ENCODE measurements around the gene CACNA1B.

DNA sequence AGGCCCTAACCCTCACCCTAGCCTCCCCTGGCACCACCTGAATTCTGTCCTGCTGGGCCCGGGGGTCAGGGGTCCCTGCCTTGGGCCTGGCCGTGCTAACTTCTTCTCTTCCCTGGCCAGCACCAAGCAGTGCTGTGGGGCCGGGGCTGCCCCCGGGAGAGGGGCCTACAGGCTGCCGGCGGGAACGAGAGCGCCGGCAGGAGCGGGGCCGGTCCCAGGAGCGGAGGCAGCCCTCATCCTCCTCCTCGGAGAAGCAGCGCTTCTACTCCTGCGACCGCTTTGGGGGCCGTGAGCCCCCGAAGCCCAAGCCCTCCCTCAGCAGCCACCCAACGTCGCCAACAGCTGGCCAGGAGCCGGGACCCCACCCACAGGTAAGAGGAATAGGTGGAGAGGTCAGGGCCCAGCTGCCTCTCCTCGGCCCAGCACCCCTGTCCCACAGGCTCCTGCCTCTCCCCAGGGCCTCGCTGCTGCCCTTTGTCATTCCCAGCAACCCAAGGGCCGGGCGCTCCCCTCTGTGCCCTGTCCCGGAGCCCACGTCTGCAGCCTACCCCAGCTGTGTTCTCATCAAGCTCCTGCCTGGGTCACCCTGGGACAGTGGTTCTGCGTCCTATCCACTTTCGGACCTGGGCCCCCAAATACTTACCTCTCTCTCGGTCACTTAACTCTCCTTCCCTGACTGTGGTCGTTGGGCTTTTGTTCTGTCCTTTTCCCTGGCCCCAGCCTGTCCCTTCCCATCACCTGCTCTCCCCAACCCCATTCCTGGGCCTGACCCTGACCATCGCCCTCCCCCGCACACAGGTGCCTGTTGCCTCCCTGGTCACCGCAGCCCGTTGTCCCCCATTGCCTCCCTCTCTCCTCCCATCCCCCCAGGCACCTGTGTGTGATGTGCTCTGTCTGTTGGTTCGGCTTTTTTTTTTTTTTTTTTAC lies 243.2 kb downstream of the CACNA1B start:
- TF ChIP-seq POLR2A (IDR thresholded peaks at IDR 0.05) (no peak), POLR2AphosphoS5 (IDR thresholded peaks at IDR 0.05) (no peak)
- TF ChIP-seq, protein P1, sequence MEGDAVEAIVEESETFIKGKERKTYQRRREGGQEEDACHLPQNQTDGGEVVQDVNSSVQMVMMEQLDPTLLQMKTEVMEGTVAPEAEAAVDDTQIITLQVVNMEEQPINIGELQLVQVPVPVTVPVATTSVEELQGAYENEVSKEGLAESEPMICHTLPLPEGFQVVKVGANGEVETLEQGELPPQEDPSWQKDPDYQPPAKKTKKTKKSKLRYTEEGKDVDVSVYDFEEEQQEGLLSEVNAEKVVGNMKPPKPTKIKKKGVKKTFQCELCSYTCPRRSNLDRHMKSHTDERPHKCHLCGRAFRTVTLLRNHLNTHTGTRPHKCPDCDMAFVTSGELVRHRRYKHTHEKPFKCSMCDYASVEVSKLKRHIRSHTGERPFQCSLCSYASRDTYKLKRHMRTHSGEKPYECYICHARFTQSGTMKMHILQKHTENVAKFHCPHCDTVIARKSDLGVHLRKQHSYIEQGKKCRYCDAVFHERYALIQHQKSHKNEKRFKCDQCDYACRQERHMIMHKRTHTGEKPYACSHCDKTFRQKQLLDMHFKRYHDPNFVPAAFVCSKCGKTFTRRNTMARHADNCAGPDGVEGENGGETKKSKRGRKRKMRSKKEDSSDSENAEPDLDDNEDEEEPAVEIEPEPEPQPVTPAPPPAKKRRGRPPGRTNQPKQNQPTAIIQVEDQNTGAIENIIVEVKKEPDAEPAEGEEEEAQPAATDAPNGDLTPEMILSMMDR (IDR thresholded peaks at IDR 0.05): no peak
